ENCODE results near the gene SLC7A6. TPM values are rescaled to one million over a fixed set of nuclear protein-coding genes. Genes with fewer than 3 reads are reported as not detected.

The SLC7A6 gene
- total RNA-seq, 1 donor, result 15.2 TPM

DNA sequence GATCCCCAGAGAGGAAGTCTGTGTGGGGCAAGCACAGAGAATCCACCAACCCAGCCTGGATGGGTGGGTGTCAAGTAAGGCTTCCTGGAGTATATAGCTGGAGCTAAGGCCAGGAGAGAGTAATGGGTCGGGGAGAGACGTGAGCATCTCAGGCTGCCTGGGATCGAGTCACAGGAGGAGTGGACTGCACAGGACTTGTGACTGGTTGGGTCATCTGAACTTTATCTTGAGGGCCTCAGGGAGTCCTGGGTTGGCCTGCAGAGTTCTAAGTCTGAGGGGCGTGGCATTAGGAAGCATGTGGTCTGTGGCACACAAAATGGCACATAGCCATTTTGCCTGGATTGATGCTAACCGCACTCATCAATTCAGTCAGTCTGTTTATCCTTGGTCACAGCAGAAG lies 17.7 kb upstream of the SLC7A6 start:
- TF ChIP-seq, protein P1, sequence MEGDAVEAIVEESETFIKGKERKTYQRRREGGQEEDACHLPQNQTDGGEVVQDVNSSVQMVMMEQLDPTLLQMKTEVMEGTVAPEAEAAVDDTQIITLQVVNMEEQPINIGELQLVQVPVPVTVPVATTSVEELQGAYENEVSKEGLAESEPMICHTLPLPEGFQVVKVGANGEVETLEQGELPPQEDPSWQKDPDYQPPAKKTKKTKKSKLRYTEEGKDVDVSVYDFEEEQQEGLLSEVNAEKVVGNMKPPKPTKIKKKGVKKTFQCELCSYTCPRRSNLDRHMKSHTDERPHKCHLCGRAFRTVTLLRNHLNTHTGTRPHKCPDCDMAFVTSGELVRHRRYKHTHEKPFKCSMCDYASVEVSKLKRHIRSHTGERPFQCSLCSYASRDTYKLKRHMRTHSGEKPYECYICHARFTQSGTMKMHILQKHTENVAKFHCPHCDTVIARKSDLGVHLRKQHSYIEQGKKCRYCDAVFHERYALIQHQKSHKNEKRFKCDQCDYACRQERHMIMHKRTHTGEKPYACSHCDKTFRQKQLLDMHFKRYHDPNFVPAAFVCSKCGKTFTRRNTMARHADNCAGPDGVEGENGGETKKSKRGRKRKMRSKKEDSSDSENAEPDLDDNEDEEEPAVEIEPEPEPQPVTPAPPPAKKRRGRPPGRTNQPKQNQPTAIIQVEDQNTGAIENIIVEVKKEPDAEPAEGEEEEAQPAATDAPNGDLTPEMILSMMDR (IDR thresholded peaks at IDR 0.05; ENCODE audit: insufficient read depth, low read length), result no peak
- no peak overlapping the region for H3K4me3 ChIP-seq (ENCODE audit: low read depth, low read length)
- DNase-seq (ENCODE audit: low read depth), result no peak

DNA sequence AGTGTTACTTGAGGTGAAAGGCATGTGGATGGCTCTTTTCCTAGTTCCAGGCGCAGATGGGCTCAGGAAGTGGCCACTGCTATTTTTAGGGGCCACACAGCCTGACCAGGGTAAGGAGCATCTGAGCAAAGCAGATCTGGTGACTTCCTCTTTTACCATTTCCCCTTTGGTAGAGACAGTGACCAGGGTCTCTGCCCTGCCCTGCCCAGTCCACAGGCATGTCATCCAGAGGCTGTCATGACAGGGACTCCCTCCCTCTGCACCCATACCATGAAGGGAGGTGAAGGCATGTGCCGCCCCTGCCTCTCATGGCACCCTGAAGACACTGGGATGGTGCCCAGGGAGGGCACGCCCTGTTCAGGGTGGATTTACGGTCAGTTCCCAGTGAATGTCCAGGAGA lies 16.9 kb upstream of the SLC7A6 start:
- TF ChIP-seq, protein P1 (IDR thresholded peaks at IDR 0.05; ENCODE audit: insufficient read depth, low read length), result no peak
- no peak for DNase-seq (ENCODE audit: low read depth)
- H3K4me3 ChIP-seq (ENCODE audit: low read depth, low read length), result no peak overlapping the region

DNA sequence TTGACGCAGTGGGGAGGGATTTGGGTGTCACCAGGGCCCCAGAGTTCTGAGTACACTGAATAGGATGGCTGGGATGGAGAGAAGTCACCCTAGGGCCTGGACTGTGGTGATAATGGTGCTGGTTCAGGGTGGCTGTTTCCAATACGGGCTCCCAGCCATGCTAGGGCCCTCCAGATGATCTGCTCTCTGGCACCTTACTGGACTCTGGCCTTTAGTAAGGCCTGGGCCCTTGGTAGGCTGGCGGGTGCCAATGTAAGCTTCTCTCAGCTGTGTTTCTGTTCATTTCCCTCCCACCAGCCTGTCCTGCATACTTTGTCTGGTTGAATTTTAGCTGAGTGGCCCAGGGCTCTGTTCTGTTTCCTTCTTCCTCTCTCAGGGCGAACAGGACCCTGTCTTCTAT lies 16.4 kb upstream of the SLC7A6 start:
- TF ChIP-seq, protein P1 (IDR thresholded peaks at IDR 0.05; ENCODE audit: insufficient read depth, low read length), result no peak
- H3K4me3 ChIP-seq (ENCODE audit: low read depth, low read length), result no peak overlapping the region
- no peak for DNase-seq (ENCODE audit: low read depth)

DNA sequence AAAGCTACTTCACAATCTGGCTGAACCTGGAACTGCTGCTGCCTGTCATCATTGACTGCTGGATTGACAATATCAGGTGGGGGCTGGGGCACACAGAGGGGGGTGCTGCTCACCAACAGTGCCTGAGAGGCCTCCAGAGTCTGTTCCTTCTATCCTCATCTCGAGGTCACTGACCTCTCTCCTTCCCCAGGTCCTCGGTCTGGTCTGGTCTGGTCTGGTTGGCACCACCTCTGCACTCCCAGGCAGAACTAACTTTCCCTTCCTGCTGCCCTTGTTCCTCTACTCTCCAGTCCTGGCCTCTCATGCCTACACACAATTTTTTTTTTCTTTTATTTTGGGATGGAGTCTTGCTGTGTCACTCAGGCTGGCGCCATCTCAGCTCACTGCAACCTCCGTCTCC lies 15.0 kb upstream of the SLC7A6 start:
- DNase-seq (ENCODE audit: low read depth), result no peak
- no peak overlapping the region for H3K4me3 ChIP-seq (ENCODE audit: low read depth, low read length)
- TF ChIP-seq, protein P1 (IDR thresholded peaks at IDR 0.05; ENCODE audit: insufficient read depth, low read length), result no peak

DNA sequence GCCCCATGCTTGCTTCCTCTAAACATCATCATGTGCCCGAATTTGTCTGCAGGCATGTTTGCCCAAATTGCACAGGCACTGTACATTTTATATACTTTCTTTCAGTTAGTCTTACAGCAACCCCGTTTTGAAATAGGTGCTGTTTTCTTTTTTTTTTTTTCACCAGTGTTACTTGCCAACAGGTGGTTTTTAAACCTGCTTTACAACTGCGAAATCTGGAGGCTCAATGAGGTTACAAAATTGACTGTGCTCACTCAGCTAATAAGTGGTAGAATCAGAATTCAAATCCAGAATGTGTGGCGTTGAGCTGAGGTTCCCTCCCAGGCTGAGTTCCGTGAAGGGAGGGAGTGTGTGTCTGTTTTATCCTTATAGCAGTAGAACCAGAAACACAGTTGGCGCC lies 13.4 kb upstream of the SLC7A6 start:
- no peak overlapping the region for H3K4me3 ChIP-seq (ENCODE audit: low read depth, low read length)
- no peak for DNase-seq (ENCODE audit: low read depth)
- TF ChIP-seq, protein P1 (IDR thresholded peaks at IDR 0.05; ENCODE audit: insufficient read depth, low read length), result no peak

DNA sequence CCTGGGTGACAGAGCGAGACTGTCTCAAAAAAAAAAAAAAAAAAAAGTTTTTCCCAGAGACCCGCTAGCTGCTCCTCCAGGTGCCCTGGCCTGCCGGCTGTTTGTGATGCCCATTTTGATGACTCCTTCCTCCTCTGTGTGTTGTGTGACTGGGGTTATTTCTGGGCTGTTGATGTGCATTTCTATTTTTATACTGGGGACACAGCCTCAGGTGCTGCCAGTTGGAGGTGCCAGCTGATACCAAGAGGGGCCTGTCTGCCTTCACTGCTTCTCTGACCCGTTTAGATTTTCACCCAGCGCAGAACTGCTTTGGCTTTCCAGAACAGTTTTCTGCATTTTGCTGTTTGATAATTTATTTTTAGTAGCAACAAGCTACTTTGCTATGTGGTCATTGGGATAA lies 12.5 kb upstream of the SLC7A6 start:
- TF ChIP-seq, protein P1 (IDR thresholded peaks at IDR 0.05; ENCODE audit: insufficient read depth, low read length), result no peak
- no peak overlapping the region for H3K4me3 ChIP-seq (ENCODE audit: low read depth, low read length)
- no peak for DNase-seq (ENCODE audit: low read depth)

DNA sequence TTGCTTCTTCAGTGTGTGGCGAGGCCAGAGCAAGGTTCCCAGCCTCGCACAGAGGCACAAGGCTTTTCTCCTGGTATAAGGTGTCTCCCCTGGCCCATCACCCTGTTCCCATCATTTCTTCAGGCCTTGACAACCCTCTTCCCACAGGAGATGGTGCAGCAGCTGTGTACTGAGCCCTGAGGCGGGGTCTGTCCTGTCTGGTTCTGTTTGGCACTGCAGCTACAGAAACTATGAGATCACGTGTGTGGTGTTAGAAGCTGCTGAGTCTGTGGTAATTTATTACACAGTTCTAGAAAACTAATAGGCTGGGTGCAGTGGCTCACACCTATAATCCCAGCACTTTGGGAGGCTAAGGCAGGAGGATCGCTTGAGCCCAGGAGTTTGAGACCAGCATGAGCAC lies 11.9 kb upstream of the SLC7A6 start:
- no peak for DNase-seq (ENCODE audit: low read depth)
- TF ChIP-seq, protein P1 (IDR thresholded peaks at IDR 0.05; ENCODE audit: insufficient read depth, low read length), result no peak

More for the DNA sequence above, 11.9 kb upstream of the SLC7A6 start:
- no peak overlapping the region for H3K4me3 ChIP-seq (ENCODE audit: low read depth, low read length)

Measured in fibroblast of the aortic adventitia (primary cell).